CD8-positive, alpha-beta memory T cell (primary cell): ENCODE measurements around the gene HELZ2. TPM values are rescaled to one million over a fixed set of nuclear protein-coding genes. Genes with fewer than 3 reads are reported as not detected.
"Not testable (repeated sequence)": the region's sequence is repeated elsewhere in the genome, so short reads cannot be mapped to it uniquely, and the experiment has no call there.

Experiments
- CTCF ChIA-PET: fragments of 350-600 bp; sonication (Branson Sonifier 250); formaldehyde crosslinking; loops from one replicate; lab custom pipeline; 2021; ENCODE audit warnings: antibody characterized with exemption; lab: Charles Lee
- POLR2A ChIA-PET: fragments of 350-600 bp; sonication (Branson Sonifier 250); formaldehyde crosslinking; loops from one replicate; lab custom pipeline; 2021; ENCODE audit warnings: antibody characterized with exemption; lab: Charles Lee
- DNase-seq, 5 donors: peaks; one replicate each; pipeline versions ENCODE4 v3.0.0 to v3.0.0-alpha.2; 2020 to 2022; ENCODE audit warnings: mixed read lengths in 1 of 5
- H3K27ac ChIP-seq: one replicate; pipeline ENCODE4 v1.7.0; 2013; ENCODE audit warnings: low read depth, mild to moderate bottlenecking, low read length, moderate library complexity
- H3K27me3 ChIP-seq: 2 replicates; pipeline ENCODE4 v1.7.0; 2013; ENCODE audit warnings: low read length, mild to moderate bottlenecking; ENCODE audit not compliant: insufficient read depth, poor library complexity, severe bottlenecking
- H3K36me3 ChIP-seq: 2 replicates; pipeline ENCODE4 v1.7.0; 2013; ENCODE audit warnings: mild to moderate bottlenecking, low read length, moderate library complexity; ENCODE audit not compliant: insufficient read depth
- H3K4me1 ChIP-seq: 2 replicates; pipeline ENCODE4 v1.7.0; 2013; ENCODE audit warnings: mild to moderate bottlenecking, low read length, moderate library complexity; ENCODE audit not compliant: insufficient read depth
- H3K4me3 ChIP-seq: 2 replicates; pipeline ENCODE4 v1.7.0; 2013; ENCODE audit warnings: mild to moderate bottlenecking, low read length
- H3K9me3 ChIP-seq: 2 replicates; pipeline ENCODE4 v1.7.0; 2013; ENCODE audit warnings: mild to moderate bottlenecking, low read length
- H3K27ac Mint-ChIP-seq, 8 donors: one replicate each; pipeline ENCODE4 v1.8.0; 2020 to 2021; ENCODE audit warnings: mixed read lengths in 8 of 8, mild to moderate bottlenecking in 6 of 8, inconsistent platforms in 3 of 8, moderate library complexity in 3 of 8
- H3K27me3 Mint-ChIP-seq, 2 donors: one replicate each; pipeline ENCODE4 v1.8.0; 2020 to 2021; ENCODE audit warnings: mixed read lengths in 2 of 2, mild to moderate bottlenecking in 1 of 2, moderate library complexity in 1 of 2
- H3K36me3 Mint-ChIP-seq, 3 donors: one replicate each; pipeline ENCODE4 v1.8.0; 2020 to 2021; ENCODE audit warnings: mixed read lengths in 3 of 3, inconsistent platforms in 1 of 3, mild to moderate bottlenecking in 1 of 3
- H3K4me1 Mint-ChIP-seq, 3 donors: one replicate each; pipeline ENCODE4 v1.8.0; 2020 to 2021; ENCODE audit warnings: mixed read lengths in 3 of 3, inconsistent platforms in 1 of 3, mild to moderate bottlenecking in 1 of 3
- H3K4me3 Mint-ChIP-seq, 7 donors: one replicate each; pipeline ENCODE4 v1.8.0; 2020 to 2021; ENCODE audit warnings: mixed read lengths in 7 of 7, mild to moderate bottlenecking in 6 of 7, moderate library complexity in 4 of 7, inconsistent platforms in 2 of 7
- H3K9me3 Mint-ChIP-seq, 5 donors: one replicate each; pipeline ENCODE4 v1.8.0; 2020 to 2022; ENCODE audit warnings: mixed read lengths in 5 of 5, mild to moderate bottlenecking in 3 of 5, moderate library complexity in 2 of 5, inconsistent platforms in 1 of 5
- polyA plus RNA-seq: library from polyadenylated mRNA; unstranded; fragments of 300-500 nt; fragmentation: Illumina TruSeq; gene quantifications from one replicate; pipeline ENCODE4 v1.2.3, GENCODE V29; 2021
- total RNA-seq, 2 experiments: library from RNA; stranded (reverse); gene quantifications; one replicate each; pipeline ENCODE4 v1.2.3, GENCODE V29; 2021

The HELZ2 gene
- total and polyA plus RNA-seq, 3 experiments from 2014 or later, result 7.4 to 9.8 (median 8.7) TPM

DNA sequence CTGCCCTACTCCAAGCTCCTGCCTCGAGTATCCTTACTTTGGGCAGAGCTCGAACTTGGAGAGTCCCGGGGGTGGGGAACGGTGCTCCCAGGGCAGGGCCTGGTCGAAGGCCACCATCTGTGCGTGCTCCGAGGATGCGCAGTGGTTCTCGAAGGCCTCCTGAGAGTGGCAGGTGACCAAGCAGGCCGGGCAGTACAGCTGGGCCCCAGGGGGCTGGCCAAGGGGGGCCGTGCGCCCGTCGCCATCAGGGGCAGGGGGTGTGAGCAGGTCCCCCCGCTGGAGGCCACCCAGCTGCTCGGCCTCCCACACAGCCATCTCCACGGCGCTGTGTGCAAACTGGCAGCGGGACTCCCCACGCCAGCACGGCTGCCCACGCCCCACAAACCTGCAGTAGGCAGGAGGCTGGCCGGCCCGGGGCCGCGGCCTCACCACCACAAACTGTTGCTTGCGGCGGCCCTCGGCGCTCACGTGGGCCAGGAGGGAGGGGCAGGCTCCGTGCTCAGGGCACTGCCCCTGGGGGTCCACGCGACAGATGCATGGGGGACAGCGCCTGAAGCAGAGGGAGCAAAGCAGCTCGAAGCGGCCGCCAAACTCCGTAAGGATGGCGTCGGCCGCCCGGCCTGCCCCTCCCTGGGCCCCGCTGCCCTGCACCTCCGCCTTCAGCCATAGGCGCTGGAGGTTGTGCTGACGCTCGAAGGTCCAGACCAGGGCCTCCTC lies 1.8 kb downstream of the HELZ2 start:
- Mint-ChIP-seq H3K9me3 (no peaks in the 10 kb centered on the region), H3K4me3 (no peak overlapping the region), H3K4me1 (peaks cover 17 to 28% (median 21%) of the 10 kb centered on the region in 3 donors), H3K36me3 (no peaks in the 10 kb centered on the region), H3K27ac (no peak overlapping the region), H3K27me3 (peaks cover 0 to 4% of the 10 kb centered on the region in 2 donors)
- no peak overlapping the region for H3K27ac ChIP-seq
- no peaks in the 10 kb centered on the region for H3K27me3 ChIP-seq
- POLR2A ChIA-PET, result no interaction called here
- no peak for DNase-seq
- H3K36me3 ChIP-seq, result no peaks in the 10 kb centered on the region
- no peak overlapping the region for H3K4me3 ChIP-seq
- CTCF ChIA-PET, result interaction anchor here (0.9 to 4.0 kb wide), 4 partner anchors 9 to 34 kb away, joined by 3 to 20 read pairs (median 3); partner anchors contain the start of genes FNDC11 and PTK6
- peaks cover 40% of the 10 kb centered on the region for H3K4me1 ChIP-seq
- H3K9me3 ChIP-seq, result no peaks in the 10 kb centered on the region

DNA sequence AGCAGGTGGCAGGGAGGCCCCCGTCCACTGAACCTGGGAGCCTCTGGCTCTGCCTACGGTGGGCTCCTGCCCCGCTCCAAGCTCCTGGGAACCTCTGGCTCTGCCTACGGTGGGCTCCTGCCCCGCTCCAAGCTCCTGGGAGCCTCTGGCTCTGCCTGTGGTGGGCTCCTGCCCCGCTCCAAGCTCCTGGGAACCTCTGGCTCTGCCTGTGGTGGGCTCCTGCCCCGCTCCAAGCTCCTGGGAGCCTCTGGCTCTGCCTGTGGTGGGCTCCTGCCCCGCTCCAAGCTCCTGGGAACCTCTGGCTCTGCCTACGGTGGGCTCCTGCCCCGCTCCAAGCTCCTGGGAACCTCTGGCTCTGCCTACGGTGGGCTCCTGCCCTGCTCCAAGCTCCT lies 3.0 kb downstream of the HELZ2 start:
- H3K27ac Mint-ChIP-seq, DNase-seq, H3K36me3 ChIP-seq, H3K36me3 Mint-ChIP-seq, POLR2A ChIA-PET, H3K9me3 ChIP-seq, H3K9me3 Mint-ChIP-seq, H3K4me3 ChIP-seq, H3K27me3 Mint-ChIP-seq, H3K4me3 Mint-ChIP-seq, H3K27me3 ChIP-seq, H3K27ac ChIP-seq: not testable (repeated sequence)
- peaks cover 44% of the 10 kb centered on the region for H3K4me1 ChIP-seq
- H3K4me1 Mint-ChIP-seq, result peaks cover 16 to 32% (median 17%) of the 10 kb centered on the region in 3 donors
- CTCF ChIA-PET, result interaction anchor here (1.2 kb wide), 1 partner anchor 17 kb away, joined by 3 read pairs; the partner anchor contains the start of gene FNDC11

DNA sequence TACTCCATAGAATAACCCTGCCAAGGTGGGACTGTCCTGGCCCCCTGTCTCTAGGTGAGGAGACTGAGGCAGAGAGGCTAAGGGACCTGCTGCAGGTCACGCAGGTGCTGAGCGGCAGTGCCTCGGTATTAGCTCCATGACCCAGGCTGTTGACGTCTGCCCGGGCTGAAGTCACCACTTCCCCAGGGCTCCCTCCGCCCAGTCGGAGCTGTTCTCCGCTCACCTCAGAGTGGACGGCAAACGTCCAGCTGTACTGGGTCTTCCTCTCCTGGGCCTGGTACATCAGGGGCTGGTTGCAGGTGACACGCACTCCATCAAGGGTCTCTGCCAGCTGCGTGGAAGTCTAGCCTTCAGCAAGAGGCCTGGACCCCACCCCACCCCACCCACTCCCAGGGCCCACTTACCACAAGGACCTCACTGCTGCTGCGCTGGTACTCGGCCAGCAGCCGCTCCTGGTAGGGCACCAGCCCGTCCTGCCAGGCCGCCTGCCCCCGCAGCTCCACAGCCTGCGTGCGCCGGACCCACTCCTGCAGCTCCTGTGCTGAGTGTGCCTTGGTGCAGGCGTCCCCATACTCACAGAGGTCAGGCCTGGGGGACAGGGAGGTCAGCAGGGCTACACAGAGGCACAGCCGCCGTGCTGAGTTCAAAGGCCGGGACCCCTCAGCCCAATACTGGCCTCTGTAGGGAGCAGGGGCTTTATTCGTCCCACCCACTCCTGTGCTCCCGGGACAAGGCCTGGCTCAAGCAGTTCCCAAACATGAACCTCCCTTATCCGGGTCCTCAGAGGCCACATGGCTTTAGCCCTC lies 3.6 kb downstream of the HELZ2 start:
- Mint-ChIP-seq H3K27ac (peak overlapping the region in 1 of 8 donors; percentile 74), H3K9me3 (no peaks in the 10 kb centered on the region), H3K4me1 (peaks cover 16 to 32% (median 17%) of the 10 kb centered on the region in 3 donors), H3K36me3 (peaks cover 0 to 2% (median 0%) of the 10 kb centered on the region in 3 donors), H3K27me3 (no peaks in the 10 kb centered on the region), H3K4me3 (peak overlapping the region in 3 of 7 donors; percentile 3 to 40 (median 36))
- H3K9me3 ChIP-seq, result no peaks in the 10 kb centered on the region
- POLR2A ChIA-PET, result interaction anchor here (2.0 kb wide), 1 partner anchor 50 kb away, joined by 11 read pairs; the partner anchor contains the start of gene PPDPF
- no peak overlapping the region for H3K27ac ChIP-seq
- H3K4me1 ChIP-seq, result peaks cover 44% of the 10 kb centered on the region
- H3K4me3 ChIP-seq, result no peak overlapping the region
- no peak for DNase-seq
- no peaks in the 10 kb centered on the region for H3K27me3 ChIP-seq
- CTCF ChIA-PET, result no interaction called here
- no peaks in the 10 kb centered on the region for H3K36me3 ChIP-seq

DNA sequence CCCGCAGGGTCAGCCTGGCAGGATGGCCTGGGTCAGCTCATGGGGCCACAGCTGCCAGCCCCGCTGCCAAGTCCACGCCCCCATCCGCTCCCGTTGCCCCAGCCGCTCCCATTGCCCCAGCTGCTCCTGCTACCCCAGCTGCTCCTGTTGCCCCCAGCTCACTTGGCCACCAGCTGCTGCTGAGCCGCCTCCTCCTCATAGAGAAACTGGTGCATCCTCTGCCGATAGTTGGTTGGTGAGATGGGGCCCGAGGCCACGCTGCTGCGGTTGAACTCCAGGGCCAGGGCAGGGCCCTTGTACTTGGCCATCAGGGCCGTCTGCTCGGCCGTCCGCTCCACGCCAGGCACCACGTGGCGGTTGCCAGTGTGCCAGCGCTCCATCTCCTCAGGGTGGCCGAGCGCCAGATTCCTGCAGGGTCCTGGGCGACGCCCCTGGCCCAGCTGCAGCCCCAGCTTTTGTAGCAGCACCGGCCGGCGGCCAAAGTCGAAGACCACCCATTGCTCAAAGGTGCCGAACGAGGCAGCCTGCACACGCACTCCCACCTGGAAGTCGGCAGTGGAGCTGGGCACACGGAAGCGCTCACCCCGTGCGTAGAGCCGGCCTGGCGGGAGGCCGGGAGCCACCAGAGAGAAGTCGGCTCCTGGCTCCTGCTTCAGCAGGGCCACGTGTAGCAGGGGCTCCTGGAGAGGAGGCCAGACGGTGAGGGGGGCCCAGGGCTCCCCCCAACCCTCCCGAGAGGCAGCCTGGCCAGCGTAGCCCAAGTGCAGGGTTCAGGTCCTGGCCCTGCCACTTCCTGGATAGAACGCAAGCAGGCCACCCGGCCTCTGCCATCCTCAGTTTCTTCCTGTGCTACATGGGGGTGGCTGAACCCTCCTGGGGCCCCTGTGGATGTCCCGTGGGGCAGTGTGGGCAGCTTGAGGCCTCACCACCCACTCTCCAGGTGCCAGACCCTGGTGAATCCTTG lies 4.8 kb downstream of the HELZ2 start:
- Histone ChIP-seq H3K36me3 (no peaks in the 10 kb centered on the region), H3K27me3 (no peaks in the 10 kb centered on the region), H3K4me1 (peaks cover 38% of the 10 kb centered on the region), H3K4me3 (no peak overlapping the region), H3K9me3 (no peaks in the 10 kb centered on the region), H3K27ac (no peak overlapping the region)
- no peak overlapping the region for H3K27ac Mint-ChIP-seq
- ChIA-PET CTCF (interaction anchor here (0.9 to 5.4 kb wide), 2 partner anchors 16 to 31 kb away, joined by 3 to 27 read pairs; partner anchors contain the start of gene PTK6), POLR2A (interaction anchor here (2.0 to 2.1 kb wide), 2 partner anchors 49 to 73 kb away, joined by 4 to 11 read pairs; partner anchors contain the start of gene PPDPF)
- H3K4me3 Mint-ChIP-seq, result peak overlapping the region; percentile 28 to 85 (median 56)
- peaks cover 14 to 32% (median 17%) of the 10 kb centered on the region in 3 donors for H3K4me1 Mint-ChIP-seq
- no peak for DNase-seq
- peaks cover 0 to 6% (median 0%) of the 10 kb centered on the region in 3 donors for H3K36me3 Mint-ChIP-seq
- no peaks in the 10 kb centered on the region for H3K27me3 Mint-ChIP-seq
- H3K9me3 Mint-ChIP-seq, result no peaks in the 10 kb centered on the region

DNA sequence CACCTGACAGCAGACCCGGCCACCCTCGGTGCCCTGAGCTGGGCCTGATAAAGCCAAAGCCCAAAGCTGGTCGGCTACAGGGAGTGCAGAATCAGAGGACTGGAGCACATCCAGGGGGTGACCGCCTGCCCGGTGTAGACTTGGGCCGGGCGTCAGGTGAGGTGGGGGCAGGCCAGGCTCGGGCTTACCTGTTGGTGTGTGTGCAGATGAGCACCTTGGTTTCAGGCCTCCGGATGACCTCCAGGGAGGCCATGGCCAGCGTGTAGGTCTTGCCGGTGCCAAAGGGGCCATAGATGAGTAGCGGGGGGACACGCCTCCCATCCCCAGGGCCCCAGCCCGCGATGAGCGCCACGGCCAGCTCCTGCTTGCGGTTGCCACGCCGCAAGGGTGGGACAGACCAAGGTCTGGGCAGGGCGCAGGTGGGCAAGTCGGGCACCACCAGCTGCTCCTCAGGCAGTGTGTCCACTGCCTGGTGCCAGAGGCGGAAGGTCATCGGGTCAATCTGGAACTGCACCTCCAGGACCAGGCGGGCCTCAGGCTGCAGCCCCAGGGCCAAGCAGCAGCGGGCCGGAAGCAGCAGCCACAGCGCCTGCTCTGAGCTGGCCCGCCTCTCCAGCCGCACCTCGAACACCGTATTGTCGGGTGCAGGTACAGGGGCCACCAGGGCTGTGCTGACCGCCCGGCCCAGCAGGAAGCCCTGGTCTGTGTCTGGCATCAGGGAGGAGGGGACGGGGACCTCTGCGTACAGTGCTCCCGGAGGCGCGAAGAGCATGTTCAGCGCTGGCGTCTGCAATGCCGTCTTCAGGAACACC lies 5.7 kb downstream of the HELZ2 start:
- no peak for DNase-seq
- Mint-ChIP-seq H3K27ac (peak overlapping the region in 6 of 8 donors; percentile 63 to 89 (median 80)), H3K36me3 (peaks cover 0 to 9% (median 0%) of the 10 kb centered on the region in 3 donors), H3K9me3 (no peaks in the 10 kb centered on the region), H3K4me1 (peaks cover 14 to 32% (median 17%) of the 10 kb centered on the region in 3 donors), H3K27me3 (no peaks in the 10 kb centered on the region), H3K4me3 (peak overlapping the region; percentile 51 to 93 (median 77))
- Histone ChIP-seq H3K36me3 (no peaks in the 10 kb centered on the region), H3K9me3 (no peaks in the 10 kb centered on the region), H3K4me3 (peak overlapping the region; percentile 59), H3K4me1 (peaks cover 36% of the 10 kb centered on the region), H3K27me3 (no peaks in the 10 kb centered on the region), H3K27ac (no peak overlapping the region)
- ChIA-PET POLR2A (interaction anchor here (1.8 to 2.1 kb wide), 2 partner anchors 48 to 73 kb away, joined by 4 to 9 read pairs; partner anchors contain the start of gene PPDPF), CTCF (interaction anchor here (0.9 to 5.4 kb wide), 3 partner anchors 13 to 30 kb away, joined by 3 to 27 read pairs (median 7); partner anchors contain the start of gene PTK6)

DNA sequence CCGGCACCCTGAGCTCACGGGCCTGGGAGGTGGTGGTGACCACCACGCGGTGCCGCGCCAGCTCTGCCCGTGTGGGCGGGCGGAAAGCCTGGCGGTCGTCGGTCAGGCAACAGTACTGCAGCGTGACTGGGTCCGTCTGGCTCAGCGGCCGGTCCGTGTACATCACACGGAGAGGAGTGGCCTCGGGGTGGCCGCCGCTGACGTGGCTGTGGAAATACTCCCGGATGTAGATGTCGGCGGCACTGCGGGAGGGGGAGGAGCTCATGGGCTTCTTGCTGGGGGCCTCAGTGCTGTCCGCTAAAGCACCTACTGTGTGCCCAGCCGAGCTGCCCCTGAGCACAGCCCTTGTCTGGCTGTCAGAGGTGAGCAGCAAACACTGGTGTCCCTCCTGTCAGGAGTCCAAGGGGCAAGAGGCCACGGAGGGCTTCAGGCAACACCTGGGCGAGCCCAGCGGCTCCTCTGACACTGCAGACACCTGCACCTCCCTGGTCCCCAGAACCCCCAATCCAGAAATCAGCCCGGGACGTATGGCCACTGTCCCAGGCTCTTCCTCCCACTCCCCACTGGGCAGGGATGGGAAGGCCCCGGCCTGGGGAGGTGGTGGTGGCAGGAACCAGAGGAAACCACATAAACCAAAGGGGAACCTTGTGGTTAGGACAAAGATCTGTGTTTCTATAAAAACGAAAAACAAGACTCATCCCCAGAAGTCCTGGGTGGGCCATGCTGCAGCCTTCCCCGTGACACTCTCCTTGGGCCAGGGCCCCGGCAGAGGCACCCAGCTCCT lies 6.5 kb downstream of the HELZ2 start:
- no peaks in the 10 kb centered on the region for H3K36me3 ChIP-seq
- peak overlapping the region; percentile 59 for H3K4me3 ChIP-seq
- ChIA-PET CTCF (interaction anchor here (1.0 to 5.4 kb wide), 3 partner anchors 13 to 167 kb away, joined by 3 to 27 read pairs (median 7); partner anchors contain the start of gene PTK6), POLR2A (interaction anchor here (0.8 to 2.1 kb wide), 4 partner anchors 30 to 85 kb away, joined by 3 to 9 read pairs (median 4); partner anchors contain the start of genes PPDPF, PTK6 and STMN3)
- H3K36me3 Mint-ChIP-seq, result peaks cover 0 to 9% (median 0%) of the 10 kb centered on the region in 3 donors
- no peaks in the 10 kb centered on the region for H3K27me3 ChIP-seq
- H3K27ac Mint-ChIP-seq, result peak overlapping the region in 7 of 8 donors; percentile 29 to 89 (median 80)
- H3K4me1 ChIP-seq, result peaks cover 28% of the 10 kb centered on the region
- DNase-seq, result peak; percentile 43 to 73 (median 46)
- H3K9me3 Mint-ChIP-seq, result no peaks in the 10 kb centered on the region
- peaks cover 14 to 32% (median 17%) of the 10 kb centered on the region in 3 donors for H3K4me1 Mint-ChIP-seq
- H3K4me3 Mint-ChIP-seq, result peak overlapping the region; percentile 51 to 93 (median 77)
- no peaks in the 10 kb centered on the region for H3K27me3 Mint-ChIP-seq
- H3K9me3 ChIP-seq, result no peaks in the 10 kb centered on the region
- H3K27ac ChIP-seq, result no peak overlapping the region
